Germinal center (tissue), 1 donor: Measurements from ENCODE around the gene IQCH.
"Not testable (repeated sequence)": the region's sequence is repeated elsewhere in the genome, so short reads cannot be mapped to it uniquely, and the experiment has no call there.

Experiments
- DNase-seq: peaks from one replicate; pipeline ENCODE4 v3.0.0; 2012; ENCODE audit warnings: mixed read lengths, low spot score

Gene IQCH

DNA sequence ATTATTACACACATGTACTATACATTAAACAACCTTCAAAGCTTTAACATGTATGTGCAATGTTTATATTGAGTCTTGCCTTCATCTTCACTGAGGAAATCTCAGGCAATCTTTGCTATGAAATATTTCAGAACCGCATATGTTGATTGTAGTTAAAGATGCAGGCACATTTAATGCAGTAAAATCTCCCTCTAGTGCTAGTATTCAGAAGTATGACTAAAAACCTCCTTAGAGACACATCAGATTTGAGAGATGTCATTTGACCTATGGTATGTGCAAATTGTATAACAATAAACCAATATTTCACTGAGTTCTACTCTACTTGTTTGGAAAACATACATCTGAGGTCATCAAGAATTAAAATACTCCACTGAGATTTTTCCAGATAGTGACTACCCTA lies 142.6 kb downstream of the IQCH start:
- no peak for DNase-seq

DNA sequence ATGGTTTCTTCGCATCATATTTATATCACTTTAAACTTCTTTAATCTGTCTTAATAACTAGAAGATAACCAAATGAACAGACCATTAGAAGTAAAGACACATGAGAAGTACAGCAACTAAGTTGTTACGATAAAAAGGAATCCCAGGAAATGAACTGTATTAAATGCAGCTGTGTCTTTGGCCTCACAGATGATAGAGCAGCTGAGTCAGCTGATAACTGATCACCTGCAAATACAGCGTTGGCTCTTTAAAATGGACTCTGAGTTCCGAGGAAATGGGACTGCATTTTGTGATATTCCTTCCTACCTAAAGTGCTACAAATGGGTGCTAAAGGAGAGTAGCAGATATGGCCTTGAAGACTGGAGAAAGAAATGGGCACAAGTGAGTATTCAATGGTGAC lies 145.3 kb downstream of the IQCH start:
- DNase-seq: no peak

DNA sequence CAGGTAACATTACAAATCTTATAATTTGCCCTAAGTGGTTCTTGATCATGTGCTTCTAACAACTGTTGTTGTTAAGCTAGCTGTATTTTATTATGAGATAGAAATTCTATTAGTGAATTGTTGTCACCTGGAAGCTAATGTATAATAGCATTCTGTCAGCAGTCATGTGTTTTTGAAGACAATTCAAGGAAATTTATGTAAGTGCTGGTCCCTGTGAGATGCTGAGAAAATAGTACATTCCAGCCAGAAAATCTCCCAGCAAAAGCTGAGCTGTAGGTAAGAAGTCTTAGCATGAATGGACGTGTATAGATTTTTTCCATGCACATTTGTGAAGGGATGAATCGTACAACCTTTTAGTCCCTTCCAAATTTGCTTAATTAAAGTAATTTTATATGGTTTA lies 146.3 kb downstream of the IQCH start:
- no peak for DNase-seq

DNA sequence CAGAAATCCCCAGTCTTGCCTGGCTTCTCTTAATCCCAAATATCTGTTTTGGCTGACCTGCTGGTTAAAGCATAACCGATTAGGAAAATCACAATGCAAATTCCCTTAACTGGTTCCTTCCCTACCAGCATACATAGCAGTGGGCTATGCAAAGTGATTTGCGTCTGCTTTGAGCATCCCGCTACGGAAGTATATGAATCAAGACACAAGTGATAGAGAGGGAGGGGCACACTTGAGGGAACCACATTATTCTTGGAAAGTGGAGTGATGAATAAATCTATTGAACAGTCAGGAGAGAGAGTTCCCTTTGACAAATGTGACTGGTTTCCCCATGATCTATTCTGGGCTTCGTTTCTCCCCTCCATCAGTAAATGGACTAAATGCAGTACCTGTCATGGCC lies 146.8 kb downstream of the IQCH start:
- no peak for DNase-seq

DNA sequence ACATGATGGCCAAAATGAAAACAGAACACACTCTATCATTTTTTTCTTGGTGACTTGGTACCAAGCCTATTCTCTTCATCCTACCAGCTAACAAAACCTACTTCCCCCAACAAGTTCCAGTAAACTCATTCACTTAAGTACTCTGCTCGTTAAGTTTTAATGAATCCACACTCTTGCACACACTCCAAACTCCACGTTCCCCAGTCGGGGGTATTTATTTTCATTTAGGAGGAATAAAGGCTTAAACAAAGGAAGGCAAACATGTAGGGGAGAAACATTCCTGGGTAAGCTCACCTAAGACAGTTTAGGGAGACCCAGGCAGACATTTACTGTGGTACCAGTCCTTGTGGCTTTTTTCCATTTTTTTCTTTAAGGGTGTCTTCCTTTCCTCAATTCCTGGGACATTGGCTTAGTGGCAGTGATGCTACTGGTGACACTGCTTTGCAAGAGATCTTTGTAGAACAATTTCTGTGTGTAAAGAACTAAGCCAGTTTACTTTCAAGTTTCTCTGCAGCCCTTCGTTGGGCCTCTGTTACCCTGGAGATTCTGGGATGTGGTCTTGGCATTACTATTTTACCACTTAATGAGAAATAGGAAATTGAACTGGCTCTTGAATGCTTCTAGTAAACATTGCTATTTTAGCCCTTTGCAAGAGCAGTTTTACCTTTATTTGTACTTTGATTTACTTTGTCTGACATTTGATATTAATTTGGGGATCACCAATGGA lies 149.0 kb downstream of the IQCH start:
- DNase-seq: no peak

DNA sequence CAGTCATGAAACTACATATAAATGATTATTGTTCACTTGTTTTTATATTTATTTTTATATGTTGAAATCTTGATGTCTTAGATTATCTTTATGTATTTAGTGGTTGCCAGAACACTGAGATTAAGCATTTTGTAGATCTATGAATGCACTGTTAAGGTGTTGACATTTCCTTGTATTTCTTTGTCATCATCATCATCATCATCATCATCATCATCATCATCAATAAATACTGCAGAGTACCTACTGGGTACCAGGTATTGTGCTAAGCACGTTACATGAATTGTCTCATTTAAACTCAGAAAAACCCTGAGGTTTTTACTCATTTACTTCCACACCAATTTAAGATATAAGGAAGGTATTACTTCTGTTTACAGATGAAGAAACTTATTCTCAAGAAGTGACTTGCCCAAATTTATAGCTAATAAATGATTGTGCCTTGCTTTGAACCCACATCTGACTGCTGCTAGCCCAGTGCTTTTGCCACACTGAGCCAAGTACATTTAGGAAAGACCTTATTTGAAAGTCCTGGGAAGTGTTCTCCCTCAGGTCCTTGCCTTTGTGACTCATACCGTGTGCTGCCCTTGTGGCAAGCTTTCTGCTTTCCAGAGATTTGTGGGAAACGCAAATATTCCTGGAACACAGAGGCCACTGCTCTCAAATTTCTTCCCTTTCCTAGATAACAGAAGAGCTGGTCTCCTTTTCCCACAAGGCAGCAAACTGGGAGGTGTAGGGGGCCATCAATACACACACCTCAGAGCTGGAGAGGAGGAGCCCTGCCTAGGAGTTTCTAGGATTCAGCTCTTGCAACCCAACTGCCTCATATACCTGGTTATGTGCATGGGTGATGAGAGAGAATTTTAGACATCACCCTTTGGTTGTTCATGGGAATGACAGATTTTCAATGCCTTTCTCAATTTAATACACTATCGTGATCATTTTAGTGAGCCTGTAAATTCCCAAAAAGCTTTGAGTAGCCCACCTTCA lies 150.9 kb downstream of the IQCH start:
- DNase-seq: no peak

DNA sequence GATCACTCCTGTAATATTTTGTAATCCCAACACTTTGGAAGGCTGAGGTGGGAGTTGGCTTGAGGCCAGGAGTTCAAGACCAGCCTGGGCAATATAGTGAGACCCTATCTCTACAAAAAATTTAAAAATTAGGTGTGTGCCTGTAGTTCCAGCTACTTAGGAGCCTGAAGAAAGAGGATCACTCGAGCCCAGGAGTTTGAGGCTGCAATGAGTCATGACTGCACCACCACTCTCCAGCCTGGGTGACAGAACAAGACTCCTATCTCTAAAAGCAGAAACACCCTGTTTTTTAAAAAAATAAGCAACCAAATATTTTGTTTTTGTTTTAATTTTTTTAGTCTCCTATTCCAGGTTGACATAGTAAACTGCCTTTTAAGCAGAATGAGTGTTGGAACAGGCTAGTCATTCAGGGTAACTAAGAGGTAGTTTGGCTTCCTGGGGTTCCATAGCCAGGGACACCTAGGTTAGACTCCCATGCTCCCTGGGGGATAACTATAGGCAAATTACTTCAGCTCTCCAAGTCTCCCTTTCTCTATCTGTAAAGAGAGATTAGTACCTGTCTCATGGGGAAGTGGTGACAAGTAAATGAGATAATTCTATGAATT lies 151.8 kb downstream of the IQCH start:
- no peak for DNase-seq

DNA sequence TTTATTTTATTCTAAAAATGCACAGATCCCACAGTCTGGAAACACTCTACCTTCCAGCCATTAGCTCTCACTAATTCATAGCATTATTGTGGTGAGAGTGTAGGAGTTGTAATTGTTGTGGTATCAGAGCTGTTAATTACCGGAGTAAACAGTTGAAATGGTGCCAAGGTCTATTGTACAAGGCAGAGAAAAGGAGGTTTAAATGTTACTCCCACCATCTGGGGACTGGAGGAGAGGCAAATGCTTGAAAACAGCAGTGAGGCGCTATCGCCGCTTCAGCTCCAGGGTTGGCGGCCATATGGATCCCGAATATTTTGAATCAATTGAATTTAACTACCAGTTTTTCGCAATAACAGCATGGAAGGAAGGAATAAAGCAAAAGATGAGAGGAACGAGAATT lies 153.2 kb downstream of the IQCH start:
- no peak for DNase-seq

DNA sequence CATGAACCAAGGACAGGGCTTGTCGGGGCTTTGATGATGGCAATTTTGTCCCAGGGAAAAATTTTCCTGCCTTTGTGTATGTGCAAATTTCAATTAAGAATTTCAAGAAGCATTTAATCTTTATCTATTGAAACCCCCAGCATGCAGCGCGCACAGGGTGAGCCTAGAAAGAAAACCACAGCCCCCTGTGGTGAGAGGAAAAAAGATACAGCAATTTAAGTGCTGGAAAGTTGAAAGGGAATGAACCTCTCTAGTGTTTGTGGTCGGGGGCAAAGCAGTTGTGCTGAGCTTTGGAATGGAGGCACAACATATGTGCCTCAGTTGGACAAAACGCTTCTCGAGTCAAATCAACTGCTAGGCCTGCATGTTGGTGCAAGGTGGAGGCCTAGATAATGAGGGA lies 154.6 kb downstream of the IQCH start:
- DNase-seq: no peak

DNA sequence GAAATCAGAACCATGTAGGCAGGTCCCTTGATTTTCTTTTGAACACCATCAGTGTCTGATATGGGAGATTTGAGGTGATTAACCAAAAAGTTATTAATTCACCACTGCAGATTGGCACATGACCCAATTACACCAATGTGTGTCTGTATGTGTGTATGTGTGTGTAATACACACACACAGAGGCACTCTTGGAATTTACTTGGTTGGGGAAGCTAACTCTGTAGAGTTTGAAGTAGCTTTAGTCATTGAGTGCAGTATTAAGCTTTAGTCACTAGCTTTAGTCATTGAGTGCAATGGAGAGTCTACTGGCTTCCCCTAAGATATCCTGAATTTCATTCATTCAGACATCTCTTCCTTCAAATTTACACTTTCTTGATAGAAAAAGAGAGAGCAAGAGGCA lies 156.9 kb downstream of the IQCH start:
- DNase-seq: no peak

DNA sequence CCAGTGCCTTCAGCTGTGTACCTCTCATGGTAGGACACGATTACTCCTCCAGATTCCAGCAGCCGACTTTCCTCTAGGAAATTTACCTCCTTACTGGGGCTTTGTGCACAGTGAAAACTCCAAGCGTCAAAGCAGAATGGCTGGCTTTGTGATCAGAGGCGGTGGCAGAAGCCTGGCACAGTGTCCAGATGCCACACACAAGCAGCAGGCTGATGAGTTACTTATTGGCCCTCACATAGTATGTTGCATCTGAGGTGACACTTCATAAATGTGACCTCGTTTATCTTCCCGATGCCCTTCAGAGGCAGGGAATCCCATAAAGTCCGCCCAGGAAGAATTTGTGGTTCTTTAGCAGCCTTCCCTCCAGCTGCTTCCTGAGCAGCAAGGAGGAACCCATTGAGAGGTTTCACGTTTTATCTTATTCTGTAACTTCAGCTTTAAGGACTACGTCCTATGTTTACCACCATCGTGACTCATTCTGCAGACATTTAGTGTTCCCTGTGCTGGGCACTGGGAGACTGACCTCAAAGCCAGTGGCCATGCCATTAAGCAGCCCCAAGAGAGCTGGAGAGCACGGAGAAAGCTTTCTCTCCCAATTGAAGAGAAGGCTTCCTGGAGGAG lies 159.3 kb downstream of the IQCH start:
- no peak for DNase-seq

DNA sequence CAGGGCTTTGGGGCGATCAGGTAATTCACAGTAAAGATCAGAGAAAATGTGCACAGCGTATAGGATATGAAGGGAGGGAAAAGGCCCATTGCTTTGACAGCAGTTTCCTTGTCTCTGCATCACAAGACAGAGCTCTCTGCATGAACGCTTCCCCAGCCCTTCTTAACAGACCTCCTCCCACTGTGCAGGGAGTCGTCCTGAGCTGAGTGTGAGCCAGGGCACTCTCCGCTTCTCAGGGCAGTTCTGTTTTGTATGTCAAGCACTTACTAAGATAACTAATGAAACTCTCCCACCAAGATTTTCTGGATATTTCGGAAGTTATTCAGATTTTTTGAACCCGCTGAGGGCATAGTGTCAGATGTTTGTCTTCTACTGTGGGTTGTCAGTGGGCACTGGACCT lies 160.6 kb downstream of the IQCH start:
- DNase-seq: no peak

DNA sequence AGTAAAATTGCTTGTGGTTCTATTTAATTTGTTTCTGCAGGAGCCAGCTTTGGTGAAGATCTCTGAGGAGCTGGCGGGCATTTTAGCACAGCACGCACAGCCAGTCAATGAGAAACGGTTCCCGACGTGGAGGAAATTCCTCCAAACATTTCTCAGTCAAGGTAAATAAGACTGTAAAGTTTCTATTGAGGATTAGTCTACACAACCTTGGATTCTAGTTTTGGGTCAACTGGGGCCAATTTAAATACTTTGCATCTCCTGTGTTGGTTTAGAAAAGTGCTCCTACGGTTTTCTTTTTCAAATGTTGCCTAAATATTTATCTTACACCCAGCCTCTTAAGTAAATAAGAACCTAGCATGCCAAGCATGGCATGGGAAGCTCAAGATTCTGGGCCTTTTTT lies 162.3 kb downstream of the IQCH start:
- DNase-seq: no peak

DNA sequence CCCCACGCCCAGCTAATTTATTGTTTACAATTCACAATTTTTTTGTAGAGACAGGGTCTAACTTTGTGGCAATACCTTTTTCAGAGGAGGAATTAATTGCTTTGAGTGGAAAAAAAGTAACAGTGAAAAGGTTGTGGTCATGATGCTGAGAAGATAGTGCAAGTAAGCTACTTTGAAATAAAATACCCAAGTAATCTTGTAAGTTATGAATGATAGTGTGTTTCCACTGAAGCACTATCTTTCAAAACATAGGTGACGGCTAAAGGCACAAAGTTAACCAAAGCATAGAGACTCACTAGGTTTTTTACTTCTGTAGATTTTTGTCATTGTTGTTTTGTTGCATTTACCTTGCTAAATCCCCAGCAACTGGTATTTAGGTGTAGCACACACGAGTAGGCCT lies 165.1 kb downstream of the IQCH start:
- no peak for DNase-seq

DNA sequence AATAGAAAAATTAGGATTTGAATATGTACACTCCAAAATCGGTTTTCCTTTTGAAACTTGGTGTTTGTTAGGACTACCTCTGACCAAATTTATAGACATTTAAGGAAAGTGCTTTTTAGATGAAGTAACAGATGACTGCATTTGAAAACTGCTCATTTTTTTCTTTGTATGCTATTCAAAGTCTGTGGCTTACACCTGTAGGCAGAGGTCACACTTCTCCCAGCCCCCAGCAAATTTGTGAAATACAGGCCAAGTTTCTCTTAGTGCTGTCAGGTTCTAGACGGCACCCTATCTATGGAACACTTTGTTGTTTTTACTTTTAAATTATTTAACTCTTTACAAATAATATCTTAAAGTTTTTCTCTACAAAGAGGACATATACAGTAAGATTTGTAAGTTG lies 165.6 kb downstream of the IQCH start:
- no peak for DNase-seq

DNA sequence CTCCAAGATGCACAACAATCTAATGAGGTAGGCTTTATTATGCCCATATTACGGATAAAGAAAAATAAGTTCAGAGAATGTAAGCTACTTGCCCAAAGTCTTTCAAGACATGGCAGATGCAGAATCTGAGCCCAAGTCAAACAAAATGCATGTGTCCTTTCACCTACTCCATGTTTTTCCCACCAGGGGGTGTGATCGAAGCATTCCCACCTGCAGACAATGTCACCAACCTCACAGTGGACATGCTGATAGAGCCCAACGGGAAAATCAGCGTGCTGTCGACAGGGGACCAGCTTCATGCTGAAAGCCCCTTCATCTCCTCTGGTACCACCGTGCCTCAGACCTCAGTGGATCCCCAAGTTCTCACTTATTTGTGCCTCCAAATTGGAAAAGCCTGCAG lies 166.5 kb downstream of the IQCH start:
- DNase-seq: no peak

DNA sequence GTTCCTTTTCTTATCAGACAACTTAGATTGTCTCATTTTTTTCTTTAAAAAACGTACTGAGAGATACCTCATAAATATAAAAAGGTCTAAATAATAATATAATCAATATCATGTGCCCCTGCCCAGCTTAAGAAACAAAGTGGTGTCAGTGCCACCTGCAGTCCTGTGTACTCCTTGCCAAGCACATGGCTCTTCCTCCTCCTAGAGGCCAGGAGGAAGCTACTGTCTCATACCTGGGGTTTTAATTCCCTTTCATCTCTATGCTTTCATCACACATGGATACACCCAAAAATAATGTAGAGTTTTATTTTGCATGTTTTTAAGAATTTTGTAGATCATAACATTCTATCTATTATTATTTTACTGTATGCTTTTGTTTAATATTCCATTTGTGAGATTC lies 167.7 kb downstream of the IQCH start:
- no peak for DNase-seq

DNA sequence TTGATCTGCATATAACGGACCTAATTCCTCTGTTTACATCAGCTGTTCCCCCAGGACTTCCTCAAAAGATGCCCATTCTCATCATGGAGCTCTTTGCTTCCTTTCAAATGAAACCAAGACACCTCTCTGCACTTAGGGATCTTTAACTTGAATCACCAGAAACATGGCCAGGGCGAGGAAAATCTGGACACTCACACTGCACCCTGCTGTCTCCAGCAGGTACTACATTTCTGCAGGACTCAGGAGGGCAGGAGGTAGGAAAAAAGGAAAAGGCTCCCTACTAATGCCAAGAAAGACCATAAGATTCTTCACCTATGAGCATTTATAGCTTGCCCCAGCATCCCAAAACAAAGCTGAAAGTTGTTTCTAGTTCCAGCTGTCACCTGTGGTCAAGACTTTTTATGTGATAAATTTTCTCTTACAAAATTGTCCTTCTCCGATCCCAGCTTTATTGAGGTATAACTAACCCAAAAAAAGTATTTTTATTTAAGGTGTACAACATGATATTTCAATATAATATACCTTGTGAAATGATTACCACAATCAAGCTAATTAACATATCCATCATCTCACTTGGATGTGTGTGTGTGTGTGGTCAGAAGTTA lies 179.0 kb downstream of the IQCH start:
- peak; percentile 55 for DNase-seq

DNA sequence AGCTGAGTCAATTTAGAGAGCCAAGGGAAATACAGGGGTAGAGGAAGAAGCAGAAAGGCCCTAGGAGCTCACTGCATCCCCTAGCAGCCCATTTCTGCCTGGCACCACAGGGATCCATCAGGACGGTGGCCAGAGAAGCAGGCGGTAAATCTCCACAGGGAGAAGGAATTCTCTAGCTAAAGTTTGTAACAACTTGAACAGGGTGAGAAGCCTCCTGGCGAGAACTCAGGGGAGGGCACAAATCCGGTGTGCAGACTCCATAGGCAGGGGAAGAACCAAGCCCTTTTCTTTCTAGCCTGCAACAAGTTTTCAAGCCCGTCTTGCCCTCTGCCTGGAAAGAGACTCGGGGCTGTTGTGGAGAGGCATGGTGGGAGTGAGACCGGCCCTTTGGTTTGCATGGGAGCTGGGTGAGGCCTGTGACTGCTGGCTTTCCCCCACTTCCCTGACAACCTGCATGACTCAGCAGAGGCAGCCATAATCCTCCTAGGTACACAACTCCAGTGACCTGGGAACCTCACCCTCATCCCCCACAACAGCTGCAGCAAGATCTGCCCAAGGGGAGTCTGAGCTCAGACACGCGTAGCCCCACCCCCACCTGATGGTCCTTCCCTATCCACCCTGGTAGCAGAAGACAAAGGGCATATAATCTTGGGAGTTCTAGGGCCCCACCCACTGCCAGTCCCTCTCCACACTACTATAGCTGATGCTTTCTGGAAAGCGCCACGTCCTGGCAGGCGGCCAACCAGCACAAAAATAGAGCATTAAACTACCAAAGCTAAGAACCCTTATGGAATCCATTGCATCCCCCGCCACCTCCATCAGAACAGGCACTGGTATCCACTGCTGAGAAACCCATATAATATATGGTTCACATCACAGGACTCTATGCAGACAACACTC lies 182.0 kb downstream of the IQCH start:
- not testable (repeated sequence) for DNase-seq

DNA sequence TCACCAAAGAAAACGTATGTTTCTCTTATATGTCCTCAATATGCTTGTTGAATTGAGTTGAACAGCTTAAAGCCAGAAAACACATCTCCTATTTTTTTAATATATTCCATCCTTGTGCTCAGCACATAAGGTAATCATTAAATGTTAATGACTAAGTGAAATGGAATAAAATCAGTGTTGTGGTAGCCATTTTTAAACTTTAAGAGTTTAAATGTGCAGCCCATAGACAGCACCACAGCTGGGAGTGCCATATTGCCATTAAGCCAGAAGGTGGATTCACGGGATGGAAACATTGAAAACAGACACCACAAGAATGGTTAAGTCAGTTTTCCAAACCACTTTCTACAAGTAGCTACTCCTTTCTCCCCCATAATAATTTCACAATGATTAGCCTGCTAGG lies 189.5 kb downstream of the IQCH start:
- DNase-seq: no peak

DNA sequence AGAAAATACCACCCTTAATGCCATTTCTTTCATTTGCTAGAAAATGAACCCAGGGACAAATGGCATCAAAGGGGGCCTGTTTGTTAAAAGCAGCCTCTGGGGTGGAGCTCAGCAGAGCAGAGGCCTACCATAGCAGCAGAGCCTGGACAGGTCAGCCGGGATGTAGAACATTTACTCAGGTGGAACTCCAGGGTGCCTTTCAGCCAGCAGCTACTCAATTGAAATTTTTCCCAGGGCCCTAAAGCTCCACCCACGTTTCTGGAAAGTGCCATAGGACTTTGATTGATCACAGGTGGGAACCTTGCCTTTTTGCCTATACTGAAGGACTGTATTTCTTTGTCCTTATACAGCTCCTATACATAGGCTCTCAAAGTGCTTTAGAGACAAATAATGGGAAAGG lies 191.9 kb downstream of the IQCH start:
- no peak for DNase-seq
